Measurements from ENCODE around the gene SLC1A5. TPM values are rescaled to one million over a fixed set of nuclear protein-coding genes. Genes with fewer than 3 reads are reported as not detected.

SLC1A5 gene
- total and polyA plus RNA-seq, 2 experiments from 2014 or later = 103 to 272 TPM

- peaks cover 15% of the 10 kb centered on the region; the same call in 1 of the 2 replicates for H3K36me3 ChIP-seq (ENCODE audit: insufficient read depth)
- Mint-ChIP-seq H3K4me1 (peaks cover 23% of the 10 kb centered on the region), H3K27ac (no peak overlapping the region), H3K27me3 (ENCODE audit: insufficient read depth, low read depth, poor library complexity) (peaks cover 9% of the 10 kb centered on the region), H3K36me3 (ENCODE audit: low read depth) (peaks cover 80% of the 10 kb centered on the region), H3K4me3 (0 out of 3 replicates have a peak overlapping the region, but pooled peaks have one; percentile 6), H3K9me3 (peaks cover 3% of the 10 kb centered on the region; the same call in 1 of the 3 replicates)
- H3K27ac ChIP-seq (ENCODE audit: low read depth) = no peak overlapping the region
- peaks cover 17% of the 10 kb centered on the region for H4K20me1 ChIP-seq (replicated peaks; ENCODE audit: insufficient read depth)
- H3K4me1 ChIP-seq (ENCODE audit: insufficient read depth) = no peaks in the 10 kb centered on the region
- 0 out of 2 replicates have a peak, but pooled peaks cover 7% of the 10 kb centered on the region for H3K79me2 ChIP-seq (replicated peaks; ENCODE audit: insufficient read depth)
- no peaks in the 10 kb centered on the region for H3K9me2 ChIP-seq (ENCODE audit: insufficient read depth)
- no peak for ATAC-seq
- no peak for DNase-seq (ENCODE audit: low spot score)
- no peak overlapping the region for H3K4me3 ChIP-seq
- no peaks in the 10 kb centered on the region for H3K27me3 ChIP-seq (ENCODE audit: insufficient read depth)
- TF ChIP-seq EZH2phosphoT487 (IDR thresholded peaks at IDR 0.05; ENCODE audit: unreplicated experiment) (no peak), ZNF114 (CRISPR knock-in tag; IDR thresholded peaks at IDR 0.05) (no peak), EZH2 (IDR thresholded peaks at IDR 0.05; ENCODE audit: low read depth, unreplicated experiment) (no peak)
- H2AFZ ChIP-seq = no peak overlapping the region
- H3K4me2 ChIP-seq = no peak overlapping the region
- H3F3A ChIP-seq (replicated peaks; ENCODE audit: low read depth) = peaks cover 3% of the 10 kb centered on the region; the same call in 1 of the 2 replicates
These were observed 61.4 kb downstream of the SLC1A5 start for GRCh38 chr19:46726971-46727501.

DNA sequence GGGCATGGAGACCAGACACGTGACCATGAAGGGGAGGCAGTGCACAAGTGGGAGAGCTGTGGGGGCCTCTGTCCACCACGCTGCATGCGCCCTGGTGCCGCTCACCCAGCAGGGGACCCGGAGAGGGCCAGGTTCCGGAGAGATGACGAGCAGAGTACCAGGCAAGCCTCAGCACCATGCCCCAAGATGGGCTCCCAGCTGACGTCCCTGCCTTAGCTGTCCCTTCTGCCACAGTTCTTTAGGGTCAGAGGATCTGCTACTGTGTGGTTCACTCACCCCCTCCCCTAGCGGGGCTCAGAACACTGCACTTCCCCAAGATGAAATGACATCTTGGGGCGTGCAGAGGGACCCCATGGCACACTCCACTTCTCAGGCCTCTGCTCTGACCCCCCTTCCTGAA is 61.8 kb downstream of the SLC1A5 start:
- H3K27me3 Mint-ChIP-seq (ENCODE audit: insufficient read depth, low read depth, poor library complexity) = peaks cover 9% of the 10 kb centered on the region
- peaks cover 80% of the 10 kb centered on the region for H3K36me3 Mint-ChIP-seq (ENCODE audit: low read depth)
- peaks cover 3% of the 10 kb centered on the region; the same call in 1 of the 3 replicates for H3K9me3 Mint-ChIP-seq
- Histone ChIP-seq H3F3A (replicated peaks; ENCODE audit: low read depth) (peaks cover 3% of the 10 kb centered on the region; the same call in 1 of the 2 replicates), H3K79me2 (replicated peaks; ENCODE audit: insufficient read depth) (0 out of 2 replicates have a peak, but pooled peaks cover 7% of the 10 kb centered on the region), H2AFZ (no peak overlapping the region), H4K20me1 (replicated peaks; ENCODE audit: insufficient read depth) (peaks cover 14% of the 10 kb centered on the region), H3K9me2 (ENCODE audit: insufficient read depth) (no peaks in the 10 kb centered on the region), H3K27me3 (ENCODE audit: insufficient read depth) (no peaks in the 10 kb centered on the region), H3K4me1 (ENCODE audit: insufficient read depth) (no peaks in the 10 kb centered on the region), H3K4me2 (no peak overlapping the region), H3K4me3 (no peak overlapping the region), H3K27ac (ENCODE audit: low read depth) (no peak overlapping the region), H3K36me3 (ENCODE audit: insufficient read depth) (peaks cover 15% of the 10 kb centered on the region; the same call in 1 of the 2 replicates)
- peaks cover 24% of the 10 kb centered on the region for H3K4me1 Mint-ChIP-seq
- peak overlapping the region; percentile 16; the same call in 1 of the 3 replicates for H3K4me3 Mint-ChIP-seq
- no peak for TF ChIP-seq ZNF114 (CRISPR knock-in tag; IDR thresholded peaks at IDR 0.05)
- TF ChIP-seq, protein P1, sequence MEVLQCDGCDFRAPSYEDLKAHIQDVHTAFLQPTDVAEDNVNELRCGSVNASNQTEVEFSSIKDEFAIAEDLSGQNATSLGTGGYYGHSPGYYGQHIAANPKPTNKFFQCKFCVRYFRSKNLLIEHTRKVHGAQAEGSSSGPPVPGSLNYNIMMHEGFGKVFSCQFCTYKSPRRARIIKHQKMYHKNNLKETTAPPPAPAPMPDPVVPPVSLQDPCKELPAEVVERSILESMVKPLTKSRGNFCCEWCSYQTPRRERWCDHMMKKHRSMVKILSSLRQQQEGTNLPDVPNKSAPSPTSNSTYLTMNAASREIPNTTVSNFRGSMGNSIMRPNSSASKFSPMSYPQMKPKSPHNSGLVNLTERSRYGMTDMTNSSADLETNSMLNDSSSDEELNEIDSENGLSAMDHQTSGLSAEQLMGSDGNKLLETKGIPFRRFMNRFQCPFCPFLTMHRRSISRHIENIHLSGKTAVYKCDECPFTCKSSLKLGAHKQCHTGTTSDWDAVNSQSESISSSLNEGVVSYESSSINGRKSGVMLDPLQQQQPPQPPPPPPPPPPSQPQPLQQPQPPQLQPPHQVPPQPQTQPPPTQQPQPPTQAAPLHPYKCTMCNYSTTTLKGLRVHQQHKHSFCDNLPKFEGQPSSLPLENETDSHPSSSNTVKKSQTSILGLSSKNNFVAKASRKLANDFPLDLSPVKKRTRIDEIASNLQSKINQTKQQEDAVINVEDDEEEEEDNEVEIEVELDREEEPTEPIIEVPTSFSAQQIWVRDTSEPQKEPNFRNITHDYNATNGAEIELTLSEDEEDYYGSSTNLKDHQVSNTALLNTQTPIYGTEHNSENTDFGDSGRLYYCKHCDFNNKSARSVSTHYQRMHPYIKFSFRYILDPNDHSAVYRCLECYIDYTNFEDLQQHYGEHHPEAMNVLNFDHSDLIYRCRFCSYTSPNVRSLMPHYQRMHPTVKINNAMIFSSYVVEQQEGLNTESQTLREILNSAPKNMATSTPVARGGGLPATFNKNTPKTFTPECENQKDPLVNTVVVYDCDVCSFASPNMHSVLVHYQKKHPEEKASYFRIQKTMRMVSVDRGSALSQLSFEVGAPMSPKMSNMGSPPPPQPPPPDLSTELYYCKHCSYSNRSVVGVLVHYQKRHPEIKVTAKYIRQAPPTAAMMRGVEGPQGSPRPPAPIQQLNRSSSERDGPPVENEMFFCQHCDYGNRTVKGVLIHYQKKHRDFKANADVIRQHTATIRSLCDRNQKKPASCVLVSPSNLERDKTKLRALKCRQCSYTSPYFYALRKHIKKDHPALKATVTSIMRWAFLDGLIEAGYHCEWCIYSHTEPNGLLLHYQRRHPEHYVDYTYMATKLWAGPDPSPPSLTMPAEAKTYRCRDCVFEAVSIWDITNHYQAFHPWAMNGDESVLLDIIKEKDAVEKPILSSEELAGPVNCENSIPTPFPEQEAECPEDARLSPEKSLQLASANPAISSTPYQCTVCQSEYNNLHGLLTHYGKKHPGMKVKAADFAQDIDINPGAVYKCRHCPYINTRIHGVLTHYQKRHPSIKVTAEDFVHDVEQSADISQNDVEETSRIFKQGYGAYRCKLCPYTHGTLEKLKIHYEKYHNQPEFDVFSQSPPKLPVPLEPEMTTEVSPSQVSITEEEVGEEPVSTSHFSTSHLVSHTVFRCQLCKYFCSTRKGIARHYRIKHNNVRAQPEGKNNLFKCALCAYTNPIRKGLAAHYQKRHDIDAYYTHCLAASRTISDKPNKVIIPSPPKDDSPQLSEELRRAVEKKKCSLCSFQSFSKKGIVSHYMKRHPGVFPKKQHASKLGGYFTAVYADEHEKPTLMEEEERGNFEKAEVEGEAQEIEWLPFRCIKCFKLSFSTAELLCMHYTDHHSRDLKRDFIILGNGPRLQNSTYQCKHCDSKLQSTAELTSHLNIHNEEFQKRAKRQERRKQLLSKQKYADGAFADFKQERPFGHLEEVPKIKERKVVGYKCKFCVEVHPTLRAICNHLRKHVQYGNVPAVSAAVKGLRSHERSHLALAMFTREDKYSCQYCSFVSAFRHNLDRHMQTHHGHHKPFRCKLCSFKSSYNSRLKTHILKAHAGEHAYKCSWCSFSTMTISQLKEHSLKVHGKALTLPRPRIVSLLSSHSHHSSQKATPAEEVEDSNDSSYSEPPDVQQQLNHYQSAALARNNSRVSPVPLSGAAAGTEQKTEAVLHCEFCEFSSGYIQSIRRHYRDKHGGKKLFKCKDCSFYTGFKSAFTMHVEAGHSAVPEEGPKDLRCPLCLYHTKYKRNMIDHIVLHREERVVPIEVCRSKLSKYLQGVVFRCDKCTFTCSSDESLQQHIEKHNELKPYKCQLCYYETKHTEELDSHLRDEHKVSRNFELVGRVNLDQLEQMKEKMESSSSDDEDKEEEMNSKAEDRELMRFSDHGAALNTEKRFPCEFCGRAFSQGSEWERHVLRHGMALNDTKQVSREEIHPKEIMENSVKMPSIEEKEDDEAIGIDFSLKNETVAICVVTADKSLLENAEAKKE (CRISPR knock-in tag; IDR thresholded peaks at IDR 0.05) = no peak
- TF ChIP-seq STAT1 (IDR thresholded peaks at IDR 0.05; ENCODE audit: unreplicated experiment) = no peak
- no peak for TF ChIP-seq EZH2 (IDR thresholded peaks at IDR 0.05; ENCODE audit: low read depth, unreplicated experiment)
- no peak for TF ChIP-seq CREB1 (CRISPR knock-in tag; IDR thresholded peaks at IDR 0.05; ENCODE audit: low read depth)
- no peak for TF ChIP-seq EZH2phosphoT487 (IDR thresholded peaks at IDR 0.05; ENCODE audit: unreplicated experiment)
- TF ChIP-seq POLR2AphosphoS5 (IDR thresholded peaks at IDR 0.05; ENCODE audit: low read depth) = no peak
- TF ChIP-seq JUNB (IDR thresholded peaks at IDR 0.05; ENCODE audit: unreplicated experiment) = no peak
- no peak for TF ChIP-seq CTCF (conservative IDR thresholded peaks at IDR 0.05; ENCODE audit: low read depth in 2 of 2)
- no peak for TF ChIP-seq ZNF331 (CRISPR knock-in tag; IDR thresholded peaks at IDR 0.05; ENCODE audit: low read depth)
- TF ChIP-seq, protein P2, sequence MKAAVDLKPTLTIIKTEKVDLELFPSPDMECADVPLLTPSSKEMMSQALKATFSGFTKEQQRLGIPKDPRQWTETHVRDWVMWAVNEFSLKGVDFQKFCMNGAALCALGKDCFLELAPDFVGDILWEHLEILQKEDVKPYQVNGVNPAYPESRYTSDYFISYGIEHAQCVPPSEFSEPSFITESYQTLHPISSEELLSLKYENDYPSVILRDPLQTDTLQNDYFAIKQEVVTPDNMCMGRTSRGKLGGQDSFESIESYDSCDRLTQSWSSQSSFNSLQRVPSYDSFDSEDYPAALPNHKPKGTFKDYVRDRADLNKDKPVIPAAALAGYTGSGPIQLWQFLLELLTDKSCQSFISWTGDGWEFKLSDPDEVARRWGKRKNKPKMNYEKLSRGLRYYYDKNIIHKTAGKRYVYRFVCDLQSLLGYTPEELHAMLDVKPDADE (IDR thresholded peaks at IDR 0.05) = no peak
- H3K27ac Mint-ChIP-seq = peak overlapping the region; percentile 88
- ATAC-seq (no peak), DNase-seq (ENCODE audit: low spot score) (no peak)
